Neural progenitor cell (in vitro differentiated cells): ENCODE results near the gene EEF2KMT. TPM values are rescaled to one million over a fixed set of nuclear protein-coding genes. Genes with fewer than 3 reads are reported as not detected.

ENCODE experiments used
- DNase-seq: peaks from one replicate; pipeline ENCODE4 v3.0.0-alpha.2; 2016; ENCODE audit warnings: low spot score
- H2AFZ ChIP-seq: fragments of 200-600 bp; sonication (generic); replicated peaks from 2 replicates; pipeline ENCODE4 v1.6.1; 2016; ENCODE audit warnings: antibody characterized with exemption
- H3F3A ChIP-seq: fragments of 200-600 bp; sonication (generic); 2 replicates; pipeline ENCODE4 v1.6.1; 2016; ENCODE audit warnings: antibody characterized with exemption, low read depth
- H3K27ac ChIP-seq: fragments of 200-600 bp; sonication (generic); 2 replicates; pipeline ENCODE4 v1.5.1; 2016; ENCODE audit warnings: mild to moderate bottlenecking
- H3K27me3 ChIP-seq: fragments of 200-600 bp; sonication (generic); 2 replicates; pipeline ENCODE4 v1.6.1; 2016; ENCODE audit warnings: mild to moderate bottlenecking, moderate library complexity
- H3K36me3 ChIP-seq: fragments of 200-600 bp; sonication (generic); 2 replicates; pipeline ENCODE4 v1.5.1; 2016
- H3K4me1 ChIP-seq: fragments of 200-600 bp; sonication (generic); 2 replicates; pipeline ENCODE4 v1.6.1; 2016; ENCODE audit warnings: mixed run types
- H3K4me2 ChIP-seq: fragments of 200-600 bp; sonication (generic); 2 replicates; pipeline ENCODE4 v1.6.1; 2016
- H3K4me3 ChIP-seq: fragments of 200-600 bp; sonication (generic); 2 replicates; pipeline ENCODE4 v1.5.1; 2016
- H3K79me2 ChIP-seq: fragments of 200-600 bp; sonication (generic); 2 replicates; pipeline ENCODE4 v1.6.1; 2016; ENCODE audit warnings: low read depth
- H3K9ac ChIP-seq: fragments of 200-600 bp; sonication (generic); 2 replicates; pipeline ENCODE4 v1.6.1; 2016
- H3K9me3 ChIP-seq: fragments of 200-600 bp; sonication (generic); 2 replicates; pipeline ENCODE4 v1.5.1; 2016; ENCODE audit warnings: low read depth
- H4K20me1 ChIP-seq: fragments of 200-600 bp; sonication (generic); 2 replicates; pipeline ENCODE4 v1.6.1; 2016; ENCODE audit warnings: low read depth
- H3K27ac Mint-ChIP-seq: 3 replicates; pipeline ENCODE4 v1.8.0; 2021; ENCODE audit warnings: mixed read lengths
- H3K27me3 Mint-ChIP-seq: 2 replicates; pipeline ENCODE4 v1.8.0; 2022; ENCODE audit warnings: low read depth, mild to moderate bottlenecking, inconsistent platforms, moderate library complexity, mixed read lengths; ENCODE audit not compliant: insufficient read depth
- H3K36me3 Mint-ChIP-seq: 3 replicates; pipeline ENCODE4 v1.8.0; 2021; ENCODE audit warnings: mixed read lengths
- H3K4me1 Mint-ChIP-seq: 3 replicates; pipeline ENCODE4 v1.8.0; 2021; ENCODE audit warnings: mixed read lengths
- H3K4me3 Mint-ChIP-seq: 3 replicates; pipeline ENCODE4 v1.8.0; 2021; ENCODE audit warnings: mild to moderate bottlenecking, moderate library complexity, mixed read lengths
- H3K9me3 Mint-ChIP-seq: 3 replicates; pipeline ENCODE4 v1.8.0; 2020; ENCODE audit warnings: mixed read lengths
- EZH2 ChIP-seq: fragments of 200-600 bp; sonication (generic); IDR thresholded peaks from 2 replicates; pipeline ENCODE4 v1.6.1; 2017; ENCODE audit warnings: antibody characterized with exemption, mild to moderate bottlenecking, moderate library complexity
- EZH2phosphoT487 ChIP-seq: fragments of 200-600 bp; sonication (generic); IDR thresholded peaks from 2 replicates; pipeline ENCODE4 v1.6.1; 2017; ENCODE audit warnings: antibody characterized with exemption
- total RNA-seq: library from RNA; depleted of rRNA; stranded (reverse); fragments of >200 nt; gene quantifications from 2 replicates; pipeline ENCODE4 v1.2.3, GENCODE V29; 2015; ENCODE audit warnings: low replicate concordance
- TF ChIP-seq, protein P1 (sequence below): fragments of 200-600 bp; sonication (generic); IDR thresholded peaks from 2 replicates; pipeline ENCODE4 v1.5.1; 2017; ENCODE audit warnings: antibody characterized with exemption, mild to moderate bottlenecking

Gene EEF2KMT
- total RNA-seq, 1 donor from 2014 or later = 4.1 TPM

DNA sequence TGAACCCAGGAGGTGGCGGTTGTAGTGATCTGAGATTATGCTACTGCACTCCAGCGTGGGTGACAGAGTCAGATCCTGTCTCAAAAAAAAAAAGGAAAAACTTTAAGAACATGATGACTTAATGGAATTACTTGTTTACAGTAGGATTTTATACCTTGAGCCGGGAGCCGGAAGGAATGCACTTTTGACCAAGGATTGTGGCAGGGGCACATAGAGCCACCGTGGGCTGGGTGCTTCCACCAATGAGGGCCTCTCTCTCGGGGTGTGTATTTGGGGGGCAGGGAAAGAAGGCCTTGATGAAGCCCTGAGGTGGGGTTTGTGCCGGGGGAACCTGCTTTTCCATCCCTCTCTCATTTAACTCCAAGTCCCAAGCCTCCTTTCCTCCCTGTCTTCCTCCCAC, 57.1 kb downstream of the EEF2KMT start:
- Histone ChIP-seq H3K36me3 (no peaks in the 10 kb centered on the region), H3F3A (peaks cover 11% of the 10 kb centered on the region), H3K4me3 (no peak overlapping the region), H3K9ac (no peak overlapping the region), H4K20me1 (no peaks in the 10 kb centered on the region), H3K79me2 (no peaks in the 10 kb centered on the region), H3K9me3 (no peaks in the 10 kb centered on the region), H3K4me1 (no peaks in the 10 kb centered on the region), H2AFZ (no peak overlapping the region), H3K4me2 (no peak overlapping the region), H3K27ac (no peak overlapping the region), H3K27me3 (no peaks in the 10 kb centered on the region)
- H3K27ac Mint-ChIP-seq = no peak overlapping the region
- no peak overlapping the region for H3K4me3 Mint-ChIP-seq
- TF ChIP-seq EZH2phosphoT487 (no peak), EZH2 (no peak)
- TF ChIP-seq, protein P1, sequence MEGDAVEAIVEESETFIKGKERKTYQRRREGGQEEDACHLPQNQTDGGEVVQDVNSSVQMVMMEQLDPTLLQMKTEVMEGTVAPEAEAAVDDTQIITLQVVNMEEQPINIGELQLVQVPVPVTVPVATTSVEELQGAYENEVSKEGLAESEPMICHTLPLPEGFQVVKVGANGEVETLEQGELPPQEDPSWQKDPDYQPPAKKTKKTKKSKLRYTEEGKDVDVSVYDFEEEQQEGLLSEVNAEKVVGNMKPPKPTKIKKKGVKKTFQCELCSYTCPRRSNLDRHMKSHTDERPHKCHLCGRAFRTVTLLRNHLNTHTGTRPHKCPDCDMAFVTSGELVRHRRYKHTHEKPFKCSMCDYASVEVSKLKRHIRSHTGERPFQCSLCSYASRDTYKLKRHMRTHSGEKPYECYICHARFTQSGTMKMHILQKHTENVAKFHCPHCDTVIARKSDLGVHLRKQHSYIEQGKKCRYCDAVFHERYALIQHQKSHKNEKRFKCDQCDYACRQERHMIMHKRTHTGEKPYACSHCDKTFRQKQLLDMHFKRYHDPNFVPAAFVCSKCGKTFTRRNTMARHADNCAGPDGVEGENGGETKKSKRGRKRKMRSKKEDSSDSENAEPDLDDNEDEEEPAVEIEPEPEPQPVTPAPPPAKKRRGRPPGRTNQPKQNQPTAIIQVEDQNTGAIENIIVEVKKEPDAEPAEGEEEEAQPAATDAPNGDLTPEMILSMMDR = no peak
- peaks cover 4% of the 10 kb centered on the region for H3K4me1 Mint-ChIP-seq
- peaks cover 5% of the 10 kb centered on the region for H3K27me3 Mint-ChIP-seq
- DNase-seq = no peak
- H3K9me3 Mint-ChIP-seq = no peaks in the 10 kb centered on the region
- no peaks in the 10 kb centered on the region for H3K36me3 Mint-ChIP-seq

DNA sequence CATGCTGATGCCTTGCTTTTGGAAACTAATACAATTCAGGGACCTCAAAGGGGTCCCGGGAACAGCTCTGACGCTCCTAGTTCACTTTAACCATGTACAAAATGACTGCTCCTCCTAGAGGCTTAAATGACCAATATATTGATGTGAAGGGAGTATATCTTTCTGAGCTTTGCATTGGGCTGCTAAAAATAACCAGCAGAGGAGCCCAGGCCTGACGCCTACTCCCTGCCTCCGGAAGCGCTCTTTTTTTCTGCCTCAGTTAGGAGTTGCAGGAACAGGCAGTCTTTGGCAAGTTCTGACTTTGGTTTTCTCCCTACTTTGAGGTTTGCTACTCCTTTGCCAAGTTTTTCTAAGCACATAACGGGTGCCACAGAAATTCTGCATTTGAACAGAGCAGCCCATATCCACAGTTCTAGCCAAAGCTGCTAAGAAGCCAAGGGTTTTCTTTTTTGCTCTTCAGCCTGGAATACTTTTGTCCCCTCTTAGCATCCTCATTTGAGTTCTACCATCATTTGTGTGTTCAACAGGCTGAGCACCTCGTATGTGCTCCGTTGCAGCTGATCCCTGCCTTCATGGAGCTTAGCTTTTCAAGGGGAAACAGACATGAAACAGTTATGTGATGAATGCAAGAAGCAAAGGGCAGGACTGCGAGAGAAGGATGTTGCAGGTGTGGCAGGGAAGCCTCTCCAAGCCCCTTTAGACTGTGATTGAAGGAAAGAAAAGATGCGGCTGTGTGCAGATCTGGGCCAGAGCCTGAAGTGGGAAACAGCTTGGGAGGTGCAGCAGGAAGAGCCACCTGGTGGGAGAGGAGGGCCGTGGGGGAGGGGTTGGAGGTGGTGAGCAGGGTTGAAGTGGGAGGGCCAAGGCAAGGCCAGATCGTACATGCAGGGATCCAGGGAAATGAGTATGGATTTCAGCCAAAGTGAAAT, 61.1 kb downstream of the EEF2KMT start:
- no peak overlapping the region for H3K27ac Mint-ChIP-seq
- H3K79me2 ChIP-seq = no peaks in the 10 kb centered on the region
- peaks cover 6% of the 10 kb centered on the region for H3K4me1 ChIP-seq
- no peak for DNase-seq
- no peaks in the 10 kb centered on the region for H3K9me3 ChIP-seq
- H4K20me1 ChIP-seq = no peaks in the 10 kb centered on the region
- no peaks in the 10 kb centered on the region for H3K36me3 Mint-ChIP-seq
- no peak overlapping the region for H3K9ac ChIP-seq
- no peak overlapping the region for H3K27ac ChIP-seq
- H3F3A ChIP-seq = peaks cover 11% of the 10 kb centered on the region
- TF ChIP-seq EZH2 (no peak), EZH2phosphoT487 (no peak)
- TF ChIP-seq, protein P1 = no peak
- H3K4me2 ChIP-seq = no peak overlapping the region
- H3K27me3 Mint-ChIP-seq = peaks cover 8% of the 10 kb centered on the region
- no peaks in the 10 kb centered on the region for H3K36me3 ChIP-seq
- peaks cover 21% of the 10 kb centered on the region for H3K4me1 Mint-ChIP-seq
- H3K4me3 ChIP-seq = no peak overlapping the region
- peak overlapping the region; percentile 50 for H2AFZ ChIP-seq
- H3K4me3 Mint-ChIP-seq = peak overlapping the region; percentile 16
- H3K9me3 Mint-ChIP-seq = no peaks in the 10 kb centered on the region
- H3K27me3 ChIP-seq = peaks cover 7% of the 10 kb centered on the region

DNA sequence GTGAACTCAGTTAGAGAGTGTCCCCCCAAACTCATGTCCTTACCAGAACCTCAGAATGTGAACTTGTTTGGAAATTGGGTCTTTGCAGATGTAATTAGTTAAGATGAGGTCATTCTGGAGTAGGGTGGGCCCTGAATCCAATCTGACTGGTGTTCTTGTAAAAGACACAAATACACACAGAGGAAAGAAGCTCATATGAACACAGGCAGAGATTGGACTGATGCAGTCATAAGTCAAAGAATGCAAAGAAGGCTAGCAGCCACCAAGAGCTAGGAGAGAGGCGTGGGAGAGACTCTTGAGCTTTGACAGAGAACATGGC, 61.7 kb downstream of the EEF2KMT start:
- no peak overlapping the region for H2AFZ ChIP-seq
- H3F3A ChIP-seq = peaks cover 11% of the 10 kb centered on the region
- TF ChIP-seq EZH2phosphoT487 = no peak
- no peak for TF ChIP-seq EZH2
- TF ChIP-seq, protein P1 = no peak
- no peak overlapping the region for H3K9ac ChIP-seq
- Mint-ChIP-seq H3K36me3 (no peaks in the 10 kb centered on the region), H3K27ac (no peak overlapping the region), H3K27me3 (peaks cover 6% of the 10 kb centered on the region), H3K9me3 (no peaks in the 10 kb centered on the region), H3K4me3 (no peak overlapping the region), H3K4me1 (peaks cover 21% of the 10 kb centered on the region)
- no peaks in the 10 kb centered on the region for H3K9me3 ChIP-seq
- H4K20me1 ChIP-seq = no peaks in the 10 kb centered on the region
- no peaks in the 10 kb centered on the region for H3K36me3 ChIP-seq
- H3K79me2 ChIP-seq = no peaks in the 10 kb centered on the region
- H3K4me2 ChIP-seq = no peak overlapping the region
- no peak for DNase-seq
- no peak overlapping the region for H3K4me3 ChIP-seq
- peaks cover 7% of the 10 kb centered on the region for H3K27me3 ChIP-seq
- peaks cover 6% of the 10 kb centered on the region for H3K4me1 ChIP-seq
- H3K27ac ChIP-seq = no peak overlapping the region

Other genes with a start within 250 kb of the EEF2KMT start
- gene PPL, start 160.6 kb downstream of the EEF2KMT start, total RNA-seq = 1.0 and 2.8 TPM in 2 replicates
- 0.41 and 0.65 TPM in 2 replicates for gene SEC14L5, start 139.5 kb downstream of the EEF2KMT start, total RNA-seq
- gene NAGPA, start 63.9 kb downstream of the EEF2KMT start, total RNA-seq = 3.3 and 19.9 TPM in 2 replicates
- 0.37 and 1.0 TPM in 2 replicates for gene C16orf89, start 31.8 kb downstream of the EEF2KMT start, total RNA-seq
- 6.1 and 12.5 TPM in 2 replicates for gene ALG1, start 26.0 kb downstream of the EEF2KMT start, total RNA-seq